ENCODE measurements around the gene PPP5C. TPM values are rescaled to one million over a fixed set of nuclear protein-coding genes. Genes with fewer than 3 reads are reported as not detected.

PPP5C gene
- total and polyA plus RNA-seq, 2 of the 13 experiments (the other 11 are each of a cell fraction or from before 2014, with no cell fraction given): 41.6 to 67.9 TPM

DNA sequence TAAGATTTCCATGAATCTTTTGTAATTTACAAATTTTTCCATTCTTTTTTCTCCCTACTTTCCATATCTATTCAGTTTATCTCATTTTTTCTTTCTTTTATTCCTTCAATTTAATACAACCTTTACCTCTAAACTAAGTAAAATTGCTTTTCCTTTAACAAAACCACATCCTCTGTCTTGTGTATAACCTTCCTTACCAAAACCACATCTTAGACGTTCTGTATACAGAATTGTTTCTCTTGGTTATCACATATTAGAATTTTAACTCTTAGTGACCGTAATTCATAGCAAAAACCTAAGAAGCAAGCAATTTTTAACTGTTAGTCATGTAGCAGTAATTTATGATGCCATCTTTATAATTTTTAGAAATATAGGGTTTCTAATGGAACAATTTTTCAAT is 15.0 kb downstream of the PPP5C start:
- DNase-seq (ENCODE audit: low spot score) (no peak), ATAC-seq (no peak), FAIRE-seq (no peak)
- in situ Hi-C loops (cut with HindIII; ENCODE audit: extremely low pct_ligation_motif_present, low pct_unique_long_range_greater_than_20kb) (no loop called here), intact Hi-C loops (cut with micrococcal nuclease; ENCODE audit: unreplicated experiment) (no loop called here)
- Histone ChIP-seq H3K4me2 (ENCODE audit: low read depth, low read length) (no peak overlapping the region), H3K9me3 (ENCODE audit: low read length) (no peaks in the 10 kb centered on the region), H3K4me1 (ENCODE audit: insufficient read depth, low read length) (peaks cover 34% of the 10 kb centered on the region), H3K36me3 (replicated peaks in 1 of 2; ENCODE audit: control insufficient read depth in 1 of 2, insufficient read depth in 2 of 2, low read length in 2 of 2) (peaks cover 2 to 47% of the 10 kb centered on the region in 2 experiments), H3K79me2 (ENCODE audit: insufficient read depth, low read length) (no peaks in the 10 kb centered on the region), H4K20me1 (ENCODE audit: insufficient read depth, low read length) (no peaks in the 10 kb centered on the region), H3K27me3 (ENCODE audit: control insufficient read depth in 1 of 2, insufficient read depth in 2 of 2, low read length in 2 of 2) (no peaks in the 10 kb centered on the region), H3K4me3 (replicated peaks in 1 of 3; ENCODE audit: insufficient read depth in 1 of 3, low read depth in 2 of 3, low read length in 3 of 3) (no peak overlapping the region), H3K9ac (ENCODE audit: insufficient read depth, low read depth, low read length) (no peak overlapping the region), H3K27ac (ENCODE audit: extremely low read length, insufficient read depth, low read length) (no peak overlapping the region), H2AFZ (ENCODE audit: low read length) (no peak overlapping the region)
- BruUV-seq (replicated peaks): no TSS peak
- WGBS (ENCODE audit: low lambda C conversion rate): 97% methylated on average over 2 of the region's 2 CpGs
- CTCF ChIA-PET (ENCODE audit: low intra/inter-chr PET ratio, low total read pairs): no interaction called here
- POLR2A ChIA-PET: no interaction called here
- TF ChIP-seq HIVEP1 (CRISPR knock-in tag; IDR thresholded peaks at IDR 0.05): no peak
- no peak for TF ChIP-seq NFKBIZ (CRISPR knock-in tag; IDR thresholded peaks at IDR 0.05)
- TF ChIP-seq ZNF749 (CRISPR knock-in tag; IDR thresholded peaks at IDR 0.05; ENCODE audit: borderline replicate concordance): no peak
- TF ChIP-seq FUBP1 (CRISPR knock-in tag; IDR thresholded peaks at IDR 0.05; ENCODE audit: borderline replicate concordance): no peak
- TF ChIP-seq ZNF296 (CRISPR knock-in tag; conservative IDR thresholded peaks at IDR 0.05): no peak
- TF ChIP-seq, protein P1, sequence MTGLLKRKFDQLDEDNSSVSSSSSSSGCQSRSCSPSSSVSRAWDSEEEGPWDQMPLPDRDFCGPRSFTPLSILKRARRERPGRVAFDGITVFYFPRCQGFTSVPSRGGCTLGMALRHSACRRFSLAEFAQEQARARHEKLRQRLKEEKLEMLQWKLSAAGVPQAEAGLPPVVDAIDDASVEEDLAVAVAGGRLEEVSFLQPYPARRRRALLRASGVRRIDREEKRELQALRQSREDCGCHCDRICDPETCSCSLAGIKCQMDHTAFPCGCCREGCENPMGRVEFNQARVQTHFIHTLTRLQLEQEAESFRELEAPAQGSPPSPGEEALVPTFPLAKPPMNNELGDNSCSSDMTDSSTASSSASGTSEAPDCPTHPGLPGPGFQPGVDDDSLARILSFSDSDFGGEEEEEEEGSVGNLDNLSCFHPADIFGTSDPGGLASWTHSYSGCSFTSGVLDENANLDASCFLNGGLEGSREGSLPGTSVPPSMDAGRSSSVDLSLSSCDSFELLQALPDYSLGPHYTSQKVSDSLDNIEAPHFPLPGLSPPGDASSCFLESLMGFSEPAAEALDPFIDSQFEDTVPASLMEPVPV (CRISPR knock-in tag; IDR thresholded peaks at IDR 0.05): no peak
- TF ChIP-seq, protein P2, sequence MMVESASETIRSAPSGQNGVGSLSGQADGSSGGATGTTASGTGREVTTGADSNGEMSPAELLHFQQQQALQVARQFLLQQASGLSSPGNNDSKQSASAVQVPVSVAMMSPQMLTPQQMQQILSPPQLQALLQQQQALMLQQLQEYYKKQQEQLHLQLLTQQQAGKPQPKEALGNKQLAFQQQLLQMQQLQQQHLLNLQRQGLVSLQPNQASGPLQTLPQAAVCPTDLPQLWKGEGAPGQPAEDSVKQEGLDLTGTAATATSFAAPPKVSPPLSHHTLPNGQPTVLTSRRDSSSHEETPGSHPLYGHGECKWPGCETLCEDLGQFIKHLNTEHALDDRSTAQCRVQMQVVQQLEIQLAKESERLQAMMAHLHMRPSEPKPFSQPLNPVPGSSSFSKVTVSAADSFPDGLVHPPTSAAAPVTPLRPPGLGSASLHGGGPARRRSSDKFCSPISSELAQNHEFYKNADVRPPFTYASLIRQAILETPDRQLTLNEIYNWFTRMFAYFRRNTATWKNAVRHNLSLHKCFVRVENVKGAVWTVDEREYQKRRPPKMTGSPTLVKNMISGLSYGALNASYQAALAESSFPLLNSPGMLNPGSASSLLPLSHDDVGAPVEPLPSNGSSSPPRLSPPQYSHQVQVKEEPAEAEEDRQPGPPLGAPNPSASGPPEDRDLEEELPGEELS (CRISPR knock-in tag; IDR thresholded peaks at IDR 0.05): no peak
- no peak for TF ChIP-seq ZNF772 (CRISPR knock-in tag; IDR thresholded peaks at IDR 0.05)
- TF ChIP-seq MXD4 (CRISPR knock-in tag; IDR thresholded peaks at IDR 0.05): no peak
- TF ChIP-seq PITX1 (CRISPR knock-in tag; IDR thresholded peaks at IDR 0.05): no peak
- no peak for TF ChIP-seq HINFP (CRISPR knock-in tag; IDR thresholded peaks at IDR 0.05; ENCODE audit: low read depth)
- no peak for TF ChIP-seq CBX1 (IDR thresholded peaks at IDR 0.05; ENCODE audit: low read depth)
- TF ChIP-seq RNF2 (conservative IDR thresholded peaks at IDR 0.05; ENCODE audit: low read depth): no peak
- no peak for TF ChIP-seq ZNF101 (CRISPR knock-in tag; IDR thresholded peaks at IDR 0.05; ENCODE audit: borderline replicate concordance, low read depth)
- no peak for TF ChIP-seq ELF4 (CRISPR knock-in tag; IDR thresholded peaks at IDR 0.05; ENCODE audit: borderline replicate concordance)
- no peak for TF ChIP-seq ZSCAN21 (CRISPR knock-in tag; IDR thresholded peaks at IDR 0.05; ENCODE audit: borderline replicate concordance)
